ENCODE results near the gene ZDHHC22. TPM values are rescaled to one million over a fixed set of nuclear protein-coding genes. Genes with fewer than 3 reads are reported as not detected.
A peak's percentile ranks its signal among the peaks of the same experiment; 100 is the strongest.

The ZDHHC22 gene
- total RNA-seq, 4 donors from 2014 or later = 0.12 to 0.40 TPM; not detected in 2

DNA sequence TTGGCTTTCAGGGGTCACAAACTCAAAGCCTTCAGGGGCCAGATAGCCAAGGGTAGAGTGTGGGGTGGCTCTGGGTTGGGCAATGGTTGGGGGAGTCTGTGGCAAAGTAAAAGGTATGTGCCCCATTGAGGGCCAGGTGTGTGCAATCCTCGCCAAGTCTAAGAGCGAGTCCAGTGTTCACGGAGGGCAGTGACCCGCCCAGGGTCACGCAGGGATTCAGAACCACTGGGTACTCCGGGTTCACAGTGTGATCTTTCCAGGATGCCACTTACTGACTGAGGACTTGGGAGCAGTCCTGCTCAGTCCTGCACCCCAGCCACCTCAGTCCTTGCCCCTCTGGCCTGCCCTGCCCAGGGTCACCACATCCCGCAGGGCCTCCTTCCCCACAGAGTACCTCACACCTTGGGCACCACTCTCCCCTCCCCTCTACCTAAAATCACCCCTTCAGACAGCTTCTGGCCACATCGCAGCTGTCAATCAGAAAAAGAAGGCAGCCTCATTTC, 15.7 kb downstream of the ZDHHC22 start:
- Histone ChIP-seq H3K4me3 (no peak overlapping the region), H3K4me1 (peaks cover 2 to 43% (median 6%) of the 10 kb centered on the region in 3 donors), H3K27ac (no peak overlapping the region), H3K36me3 (peaks cover 0 to 6% of the 10 kb centered on the region in 2 donors), H3K27me3 (peaks cover 49% of the 10 kb centered on the region), H3K9me3 (no peaks in the 10 kb centered on the region)
- no peak for ATAC-seq
- TF ChIP-seq POLR2A (IDR thresholded peaks at IDR 0.05) = no peak
- no peak for TF ChIP-seq POLR2AphosphoS5 (IDR thresholded peaks at IDR 0.05)
- 90 to 92% methylated on average over 2 of the region's 8 CpGs for WGBS, 2 donors (ENCODE audit: low coverage in 1 of 2)

GRCh38 chr14:77125281-77125801, 16.2 kb downstream of the ZDHHC22 start:
- Histone ChIP-seq H3K9me3 (no peaks in the 10 kb centered on the region), H3K4me1 (peaks cover 2 to 47% (median 6%) of the 10 kb centered on the region in 3 donors), H3K27me3 (peaks cover 45% of the 10 kb centered on the region), H3K27ac (peak overlapping the region in 1 of 4 donors; percentile 57), H3K4me3 (peak overlapping the region; percentile 30 to 63), H3K36me3 (peaks cover 0 to 9% of the 10 kb centered on the region in 2 donors)
- ATAC-seq = no peak
- WGBS, 2 donors (ENCODE audit: low coverage in 1 of 2) = 15% methylated on average over 5 of the region's 30 CpGs; no CpG with 5 or more reads in 1 of the 2 donors
- TF ChIP-seq, protein P1, sequence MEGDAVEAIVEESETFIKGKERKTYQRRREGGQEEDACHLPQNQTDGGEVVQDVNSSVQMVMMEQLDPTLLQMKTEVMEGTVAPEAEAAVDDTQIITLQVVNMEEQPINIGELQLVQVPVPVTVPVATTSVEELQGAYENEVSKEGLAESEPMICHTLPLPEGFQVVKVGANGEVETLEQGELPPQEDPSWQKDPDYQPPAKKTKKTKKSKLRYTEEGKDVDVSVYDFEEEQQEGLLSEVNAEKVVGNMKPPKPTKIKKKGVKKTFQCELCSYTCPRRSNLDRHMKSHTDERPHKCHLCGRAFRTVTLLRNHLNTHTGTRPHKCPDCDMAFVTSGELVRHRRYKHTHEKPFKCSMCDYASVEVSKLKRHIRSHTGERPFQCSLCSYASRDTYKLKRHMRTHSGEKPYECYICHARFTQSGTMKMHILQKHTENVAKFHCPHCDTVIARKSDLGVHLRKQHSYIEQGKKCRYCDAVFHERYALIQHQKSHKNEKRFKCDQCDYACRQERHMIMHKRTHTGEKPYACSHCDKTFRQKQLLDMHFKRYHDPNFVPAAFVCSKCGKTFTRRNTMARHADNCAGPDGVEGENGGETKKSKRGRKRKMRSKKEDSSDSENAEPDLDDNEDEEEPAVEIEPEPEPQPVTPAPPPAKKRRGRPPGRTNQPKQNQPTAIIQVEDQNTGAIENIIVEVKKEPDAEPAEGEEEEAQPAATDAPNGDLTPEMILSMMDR (IDR thresholded peaks at IDR 0.05) = peak in 1 of 4 experiments; percentile 34
- TF ChIP-seq POLR2A (IDR thresholded peaks at IDR 0.05) = no peak

GRCh38 chr14:77124345-77125280, 17.0 kb downstream of the ZDHHC22 start:
- ATAC-seq = peak; percentile 89
- 19 to 47% methylated on average over 5 to 9 of the region's 73 CpGs for WGBS, 2 donors (ENCODE audit: low coverage in 1 of 2)
- TF ChIP-seq, protein P1 (IDR thresholded peaks at IDR 0.05) = peak in 3 of 4 experiments; percentile 78 to 80 (median 79)
- TF ChIP-seq EP300 (IDR thresholded peaks at IDR 0.05) = no peak
- H3K4me3 ChIP-seq = peak overlapping the region; percentile 30 to 63
- no peaks in the 10 kb centered on the region for H3K9me3 ChIP-seq
- H3K36me3 ChIP-seq = peaks cover 0 to 13% of the 10 kb centered on the region in 2 donors
- H3K27me3 ChIP-seq = peaks cover 42% of the 10 kb centered on the region
- peak overlapping the region in 2 of 4 donors; percentile 4 to 57 for H3K27ac ChIP-seq
- peaks cover 2 to 47% (median 6%) of the 10 kb centered on the region in 3 donors for H3K4me1 ChIP-seq

DNA sequence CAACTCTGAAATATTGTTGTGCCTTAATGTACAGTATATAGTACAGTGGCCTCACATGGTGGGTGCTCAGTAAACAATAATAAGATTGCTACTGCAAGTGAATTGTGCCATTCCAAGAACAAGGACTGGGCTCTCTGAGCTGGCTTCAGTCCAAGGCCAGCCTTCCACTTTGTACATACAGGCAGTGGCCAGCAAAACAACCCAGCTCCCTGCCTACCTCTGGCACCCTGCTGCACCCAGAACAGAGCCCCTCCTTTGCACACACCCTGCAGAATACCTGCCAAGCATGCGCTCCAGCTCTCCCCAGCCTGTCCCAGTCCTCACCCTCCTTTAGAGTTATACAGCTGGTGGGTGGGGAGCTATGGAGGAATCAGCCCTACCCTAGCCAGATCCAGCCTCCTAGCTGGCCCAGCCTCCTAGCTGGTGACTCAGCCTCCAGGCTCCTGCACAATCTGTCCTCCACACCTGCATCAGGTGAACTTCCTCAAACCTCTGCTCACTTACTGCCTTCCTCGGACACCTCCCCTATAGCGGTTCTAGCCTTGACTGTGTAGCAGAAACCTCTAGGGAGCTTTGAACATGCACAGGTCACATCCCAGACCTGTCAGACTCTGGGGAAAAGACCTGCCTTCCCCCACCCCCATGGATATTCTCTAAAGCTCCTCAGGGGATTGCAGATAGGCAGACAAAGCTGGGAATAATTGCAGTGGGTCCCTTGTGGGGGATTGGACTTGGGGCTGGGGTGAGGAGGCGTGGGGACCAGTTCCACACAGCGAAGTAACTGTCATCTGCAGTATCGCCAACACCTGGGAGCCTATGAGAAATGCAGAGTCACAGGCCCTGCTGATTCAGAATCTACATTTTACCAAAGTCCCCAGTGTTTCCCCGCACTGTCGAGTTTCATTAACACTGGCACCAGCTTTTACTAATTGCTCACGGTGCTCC, 17.9 kb downstream of the ZDHHC22 start:
- Histone ChIP-seq H3K27me3 (peaks cover 37% of the 10 kb centered on the region), H3K27ac (no peak overlapping the region), H3K9me3 (no peaks in the 10 kb centered on the region), H3K4me1 (peaks cover 2 to 47% (median 6%) of the 10 kb centered on the region in 3 donors), H3K4me3 (peak overlapping the region in 1 of 2 donors; percentile 63), H3K36me3 (peaks cover 0 to 20% of the 10 kb centered on the region in 2 donors)
- no peak for ATAC-seq
- TF ChIP-seq POLR2AphosphoS5 (IDR thresholded peaks at IDR 0.05) = no peak
- TF ChIP-seq EP300 (IDR thresholded peaks at IDR 0.05) = no peak
- 84 to 100% methylated on average over 1 to 6 of the region's 9 CpGs for WGBS, 2 donors (ENCODE audit: low coverage in 1 of 2)

DNA sequence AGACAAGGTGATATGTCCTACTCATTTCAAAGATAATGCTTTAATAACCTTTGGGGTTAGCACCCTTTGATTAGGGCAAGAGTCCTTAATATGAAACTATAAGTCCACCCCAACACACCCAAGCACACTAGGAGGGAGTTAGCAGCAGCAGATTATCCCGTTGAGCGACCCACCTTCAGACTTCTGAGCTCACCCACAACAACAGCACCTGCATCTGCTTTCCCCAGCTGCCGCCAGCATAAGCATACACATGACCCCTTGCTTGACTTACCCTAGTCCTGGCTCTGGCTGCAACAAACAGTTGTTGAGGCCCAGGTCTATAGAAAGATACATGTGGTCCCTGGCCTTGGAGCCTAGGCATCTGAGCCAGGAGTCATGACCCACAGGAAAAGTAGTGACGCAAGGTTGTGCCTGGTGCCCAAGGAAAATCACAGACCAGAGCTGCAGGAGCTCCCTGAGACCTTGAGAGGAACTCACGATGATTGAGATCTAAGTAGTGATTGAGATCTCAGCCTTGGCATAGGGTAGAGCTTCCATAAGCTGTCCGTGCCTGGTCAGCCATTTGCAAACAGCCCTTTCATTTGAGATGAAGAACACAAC, 19.0 kb downstream of the ZDHHC22 start:
- no peak overlapping the region for H3K27ac ChIP-seq
- 75 to 90% methylated on average over 2 to 4 of the region's 6 CpGs for WGBS, 2 donors (ENCODE audit: low coverage in 1 of 2)

More for the DNA sequence above, 19.0 kb downstream of the ZDHHC22 start:
- Histone ChIP-seq H3K4me3 (no peak overlapping the region), H3K9me3 (no peaks in the 10 kb centered on the region), H3K27me3 (peaks cover 27% of the 10 kb centered on the region), H3K4me1 (peaks cover 2 to 47% (median 6%) of the 10 kb centered on the region in 3 donors), H3K36me3 (peaks cover 0 to 30% of the 10 kb centered on the region in 2 donors)
- no peak for ATAC-seq
- TF ChIP-seq EP300 (IDR thresholded peaks at IDR 0.05) = no peak
- no peak for TF ChIP-seq POLR2A (IDR thresholded peaks at IDR 0.05)
- TF ChIP-seq, protein P1 (IDR thresholded peaks at IDR 0.05) = no peak
- no peak for TF ChIP-seq POLR2AphosphoS5 (IDR thresholded peaks at IDR 0.05)
